Right lung (tissue), 5 donors: Measurements from ENCODE around the gene UCN. TPM values are rescaled to one million over a fixed set of nuclear protein-coding genes. Genes with fewer than 3 reads are reported as not detected.
"Not testable (repeated sequence)": the region's sequence is repeated elsewhere in the genome, so short reads cannot be mapped to it uniquely, and the experiment has no call there.

Source experiments
- DNase-seq, 2 donors: peaks; one replicate each; pipeline ENCODE4 v3.0.0-alpha.2; 2013
- polyA plus RNA-seq, 5 donors: library from polyadenylated mRNA; unstranded; fragments of 120-200 nt; gene quantifications; one replicate each; pipeline versions ENCODE4 v1.2.1 to v1.2.3, GENCODE V29; 2013; ENCODE audit warnings: inconsistent platforms in 1 of 5, low replicate concordance in 1 of 5; ENCODE audit not compliant: insufficient read length in 5 of 5, insufficient read depth in 1 of 5

The UCN gene
- polyA plus RNA-seq, 5 donors, result 1.1 to 3.4 (median 1.9) TPM

- peak in 1 of 2 donors; percentile 18 for DNase-seq
Measured at GRCh38 chr2:27316655-27317412, 8.6 kb upstream of the UCN start.

GRCh38 chr2:27315122-27315521, 6.9 kb upstream of the UCN start:
- no peak for DNase-seq

- DNase-seq, result no peak
Measured at GRCh38 chr2:27314709-27315108, 6.5 kb upstream of the UCN start.

GRCh38 chr2:27313882-27314645, 5.8 kb upstream of the UCN start:
- DNase-seq, result no peak

- no peak for DNase-seq
Measured at GRCh38 chr2:27312152-27312551, 3.9 kb upstream of the UCN start.

GRCh38 chr2:27309651-27310050, 1.4 kb upstream of the UCN start:
- DNase-seq, result no peak

- DNase-seq, result no peak
Measured at GRCh38 chr2:27307545-27308358, 493 bp downstream of the UCN start.

GRCh38 chr2:27307287-27307544, 1.0 kb downstream of the UCN start:
- DNase-seq, result no peak

- DNase-seq, result no peak
Measured at GRCh38 chr2:27306573-27307286, 1.5 kb downstream of the UCN start.

GRCh38 chr2:27306136-27306535, 2.1 kb downstream of the UCN start:
- DNase-seq, result no peak

GRCh38 chr2:27305516-27305915, 2.7 kb downstream of the UCN start:
- no peak for DNase-seq

- DNase-seq, result no peak
Measured at GRCh38 chr2:27304488-27305240, 3.6 kb downstream of the UCN start.

- peak; percentile 28 to 33 for DNase-seq
Measured at GRCh38 chr2:27303093-27304025, 4.9 kb downstream of the UCN start.

- not testable (repeated sequence) for DNase-seq
Measured at GRCh38 chr2:27300606-27301005, 7.6 kb downstream of the UCN start.

GRCh38 chr2:27298391-27299080, 9.7 kb downstream of the UCN start:
- no peak for DNase-seq

GRCh38 chr2:27297195-27297594, 11.1 kb downstream of the UCN start:
- DNase-seq, result no peak

GRCh38 chr2:27296481-27296880, 11.8 kb downstream of the UCN start:
- DNase-seq, result no peak

GRCh38 chr2:27294928-27295327, 13.3 kb downstream of the UCN start:
- DNase-seq, result no peak

- no peak for DNase-seq
Measured at GRCh38 chr2:27291865-27292264, 16.4 kb downstream of the UCN start.
